Endometrium (tissue), 2 donors: ENCODE results near the gene FABP2.
A peak's percentile ranks its signal among the peaks of the same experiment; 100 is the strongest.
"Not testable (repeated sequence)": the region's sequence is repeated elsewhere in the genome, so short reads cannot be mapped to it uniquely, and the experiment has no call there.

Experiments
- FAIRE-seq: peaks from 2 replicates; lab custom pipeline; 2012; peaks lifted over from hg19 to GRCh38; lab: Jason Lieb, UNC
- donor health status: control.
- donor health status: control.

FABP2 gene

DNA sequence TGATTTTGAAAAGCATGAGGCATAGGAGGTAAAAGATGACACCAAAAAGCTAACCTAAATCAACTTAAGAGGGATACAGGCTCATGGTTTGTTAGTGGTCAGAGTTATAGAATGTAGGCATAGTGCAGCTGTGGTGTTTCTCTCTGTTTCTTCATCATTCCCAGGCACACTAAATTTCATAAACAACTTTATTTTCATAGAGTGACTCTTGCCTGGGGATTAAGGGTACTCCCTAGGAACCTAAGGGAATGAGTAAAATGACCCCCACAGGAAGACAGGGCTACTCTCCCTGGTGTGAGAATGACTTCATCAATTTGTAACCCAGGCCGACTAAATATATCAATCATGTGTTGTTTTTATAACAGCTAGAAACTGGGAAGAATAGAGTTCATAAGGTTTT is 11.1 kb downstream of the FABP2 start:
- no peak for FAIRE-seq

DNA sequence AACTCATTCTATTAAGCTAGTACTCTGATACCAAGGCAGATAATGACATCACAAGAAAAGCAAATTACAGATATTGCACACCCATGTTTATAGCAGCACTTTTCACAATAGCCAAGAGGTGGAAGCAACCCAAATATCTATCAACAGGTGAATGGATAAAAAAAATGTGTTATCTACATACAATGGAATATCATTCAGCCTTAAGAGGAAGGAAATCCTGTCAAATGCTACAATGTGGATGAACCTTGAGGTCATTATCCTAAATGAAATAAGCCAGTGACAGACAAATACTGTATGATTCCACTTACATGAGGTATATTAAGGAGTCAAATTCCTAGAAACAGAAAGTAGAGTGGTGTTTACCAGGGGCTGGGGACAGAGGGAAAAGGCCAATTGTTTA is 14.3 kb downstream of the FABP2 start:
- FAIRE-seq = no peak

- FAIRE-seq = no peak
Measured at GRCh38 chr4:119304431-119304830, 17.5 kb downstream of the FABP2 start.

DNA sequence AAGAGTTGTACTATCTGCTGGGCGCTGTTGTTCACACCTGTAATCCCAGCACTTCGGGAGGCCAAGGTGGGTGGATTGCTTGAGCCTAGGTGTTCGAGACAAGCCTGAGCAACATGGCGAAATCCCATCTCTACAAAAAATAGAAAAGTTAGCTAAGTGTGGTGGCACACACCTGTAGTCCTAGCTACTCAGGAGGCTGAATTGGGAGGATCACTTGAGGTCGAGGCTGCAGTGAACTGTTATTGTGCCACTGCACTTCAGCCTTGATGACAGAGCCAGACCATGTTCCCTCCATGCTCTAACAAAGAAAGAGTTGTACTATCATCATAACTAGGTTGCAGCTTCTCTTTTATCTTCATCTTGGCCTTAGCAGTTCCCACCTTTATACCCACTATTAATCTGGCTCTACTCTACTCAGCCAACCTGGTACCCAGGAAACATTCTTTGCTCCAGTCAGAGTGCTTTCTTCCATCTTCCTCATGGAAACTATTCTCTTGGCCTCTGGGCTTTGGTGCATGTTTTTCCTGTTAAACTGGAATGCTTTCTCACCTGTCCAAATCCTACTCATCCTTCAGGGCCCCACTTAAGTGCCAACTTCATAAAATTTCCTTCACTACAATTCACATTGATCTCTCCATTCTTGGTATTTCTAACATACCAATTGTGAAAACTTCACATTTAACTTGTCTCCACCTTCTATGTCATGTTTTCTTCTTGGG is 18.2 kb downstream of the FABP2 start:
- FAIRE-seq = no peak

DNA sequence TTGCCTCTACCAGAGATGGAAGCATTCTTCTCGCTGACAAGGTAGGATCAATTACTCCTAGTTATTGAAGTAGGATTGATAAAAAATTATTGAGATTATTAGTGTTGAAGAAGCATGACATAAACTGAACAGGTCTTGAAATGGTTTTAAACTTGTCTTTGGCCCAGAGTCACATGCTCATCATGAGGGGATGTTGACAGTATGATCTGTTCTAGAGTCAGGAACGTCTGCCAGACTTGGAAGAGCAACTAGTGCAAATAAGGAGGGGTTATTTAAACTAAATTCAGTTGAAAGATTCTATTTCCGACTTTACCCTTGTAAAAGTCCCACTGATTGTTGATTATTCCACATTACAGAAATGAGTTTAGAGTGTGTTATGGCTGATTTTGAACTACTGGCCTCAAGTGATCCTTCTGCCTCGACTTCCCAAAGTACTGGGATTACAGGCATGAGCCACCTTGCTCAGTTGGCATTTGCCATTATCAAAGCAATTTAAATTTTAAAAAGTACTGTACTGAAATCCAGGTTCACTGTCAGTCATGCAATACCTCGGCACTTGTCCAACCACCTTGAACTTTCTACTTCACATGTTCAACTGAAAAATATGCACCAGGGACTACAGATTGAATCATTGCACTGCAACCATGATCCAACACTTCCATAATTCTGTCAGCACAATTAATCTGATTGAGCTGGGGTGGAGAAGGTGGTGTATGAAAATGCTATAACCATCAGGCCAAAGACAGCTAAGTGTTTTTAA is 19.7 kb downstream of the FABP2 start:
- FAIRE-seq = no peak

- peak; percentile 45 for FAIRE-seq
Measured at GRCh38 chr4:119300101-119300978, 21.6 kb downstream of the FABP2 start.

- no peak for FAIRE-seq
Measured at GRCh38 chr4:119299741-119300100, 22.2 kb downstream of the FABP2 start.

GRCh38 chr4:119299260-119299671 is 22.7 kb downstream of the FABP2 start:
- FAIRE-seq = no peak

DNA sequence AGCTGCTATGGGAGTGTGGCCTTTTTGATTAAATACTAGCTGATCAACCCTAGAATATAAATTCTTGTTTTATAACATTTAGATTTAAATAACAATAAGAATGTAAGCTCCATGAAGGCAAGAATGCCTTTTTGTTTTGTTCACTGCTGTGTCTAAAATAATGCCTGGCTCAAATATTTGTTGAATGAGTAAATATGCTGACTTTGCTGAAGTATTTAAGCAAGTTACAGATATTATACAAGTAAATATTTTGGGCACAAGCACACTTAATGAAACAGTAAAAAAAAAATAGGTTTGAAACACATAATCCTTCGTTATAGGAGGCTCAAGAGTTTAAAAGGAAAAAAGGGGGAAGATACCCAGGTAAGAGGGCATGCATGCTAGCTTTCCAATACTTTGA is 24.1 kb downstream of the FABP2 start:
- no peak for FAIRE-seq

DNA sequence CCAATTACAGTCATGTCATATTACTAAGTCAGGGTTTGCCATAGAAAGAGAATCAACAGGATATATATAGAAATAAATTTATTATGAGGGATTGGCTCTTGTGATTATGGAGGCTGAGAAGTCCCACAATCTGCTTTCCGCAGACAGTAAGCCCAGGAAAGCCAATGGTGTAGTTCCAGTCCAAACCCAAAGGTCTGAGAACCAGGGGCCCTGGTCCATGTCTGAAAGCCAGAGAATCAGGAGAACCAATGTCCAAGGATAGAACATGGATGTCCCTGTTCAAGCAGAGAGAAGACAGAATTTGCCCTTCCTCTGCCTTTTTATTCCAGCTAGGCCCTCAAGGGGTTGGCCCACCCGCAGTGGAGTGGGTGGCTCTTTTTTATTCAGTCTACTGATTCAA is 25.6 kb downstream of the FABP2 start:
- no peak for FAIRE-seq

DNA sequence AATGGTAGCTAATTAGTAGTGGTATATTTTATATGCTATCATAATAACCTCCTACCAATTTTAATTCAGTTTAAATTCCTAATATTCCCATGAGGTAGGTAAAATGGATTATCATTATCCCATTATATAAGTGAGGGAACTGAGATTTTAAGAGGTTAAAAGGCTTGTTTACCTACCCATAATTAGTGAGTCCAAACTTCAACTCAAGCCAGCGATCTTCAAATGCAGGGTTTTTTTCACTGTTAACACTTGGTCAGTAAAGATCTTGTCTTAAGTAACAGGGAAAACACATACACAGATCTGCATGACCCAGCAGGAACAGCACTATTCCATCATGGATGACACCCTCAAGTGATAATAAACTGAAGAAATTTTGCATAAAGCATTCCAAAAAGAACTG is 31.3 kb downstream of the FABP2 start:
- FAIRE-seq = no peak

DNA sequence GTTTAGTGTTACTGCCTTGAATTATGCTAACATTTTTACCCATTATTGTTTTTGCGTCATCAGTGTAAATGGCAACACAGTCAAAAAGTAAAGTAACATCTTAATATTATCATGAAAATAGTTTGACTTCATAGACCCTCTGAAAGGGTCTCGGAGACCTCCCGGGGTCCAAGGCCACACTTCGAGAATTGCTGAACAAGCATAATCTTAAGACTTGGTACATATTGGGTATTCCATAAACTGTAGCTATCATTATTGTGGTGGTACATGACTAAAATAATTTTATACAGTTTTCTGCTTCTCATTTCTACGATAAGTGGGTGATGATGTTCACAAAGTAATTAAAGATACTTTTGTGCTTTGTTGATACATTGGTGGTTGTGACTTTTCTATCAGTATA is 32.6 kb downstream of the FABP2 start:
- no peak for FAIRE-seq

GRCh38 chr4:119286377-119287002 is 35.4 kb downstream of the FABP2 start:
- FAIRE-seq = peak; percentile 99

DNA sequence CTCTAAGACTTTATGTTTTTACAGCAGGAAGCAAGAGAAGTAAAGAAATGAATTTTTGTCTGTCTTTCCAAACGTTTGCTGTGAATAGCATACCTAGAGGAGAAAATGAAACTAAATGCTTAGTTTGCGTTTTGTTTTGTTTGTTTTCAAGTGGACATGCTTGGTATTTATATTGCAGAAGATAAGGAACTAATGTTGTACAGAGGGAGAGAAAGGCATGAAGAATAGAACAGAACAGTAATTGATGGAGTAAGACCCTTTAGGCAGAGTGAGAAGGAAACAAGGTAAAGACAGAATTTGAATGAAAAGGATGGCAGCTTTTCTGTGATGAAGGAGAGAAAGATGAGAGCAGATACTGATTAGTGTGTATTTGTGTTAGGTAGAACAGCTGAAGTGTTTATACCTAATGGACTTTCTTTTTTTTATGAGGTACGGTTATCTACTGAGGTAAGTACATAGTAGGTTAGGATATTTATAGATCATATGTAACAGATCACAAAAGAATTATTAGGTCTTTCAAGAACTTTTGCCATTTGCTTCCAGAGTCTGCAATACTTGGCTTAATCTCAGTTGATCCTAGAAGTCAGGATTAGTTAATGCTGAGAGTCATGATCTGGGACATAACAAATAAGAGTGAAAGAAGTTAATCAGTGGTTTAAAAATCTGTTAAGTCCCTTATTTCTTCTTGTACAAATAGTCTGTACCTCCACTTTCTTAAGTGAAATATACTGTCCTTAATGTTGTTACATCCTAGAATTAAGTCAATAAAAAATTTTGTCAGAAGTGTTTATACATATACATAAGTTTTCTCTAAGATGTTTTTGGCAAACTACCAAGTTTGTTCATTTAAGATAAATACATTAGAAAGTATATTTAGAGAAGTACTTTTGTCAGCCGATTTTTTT is 36.8 kb downstream of the FABP2 start:
- peak; percentile 88 for FAIRE-seq

- FAIRE-seq = peak; percentile 8
Measured at GRCh38 chr4:119281393-119281792, 40.5 kb downstream of the FABP2 start.

- not testable (repeated sequence) for FAIRE-seq
Measured at GRCh38 chr4:119279945-119280344, 42.0 kb downstream of the FABP2 start.

DNA sequence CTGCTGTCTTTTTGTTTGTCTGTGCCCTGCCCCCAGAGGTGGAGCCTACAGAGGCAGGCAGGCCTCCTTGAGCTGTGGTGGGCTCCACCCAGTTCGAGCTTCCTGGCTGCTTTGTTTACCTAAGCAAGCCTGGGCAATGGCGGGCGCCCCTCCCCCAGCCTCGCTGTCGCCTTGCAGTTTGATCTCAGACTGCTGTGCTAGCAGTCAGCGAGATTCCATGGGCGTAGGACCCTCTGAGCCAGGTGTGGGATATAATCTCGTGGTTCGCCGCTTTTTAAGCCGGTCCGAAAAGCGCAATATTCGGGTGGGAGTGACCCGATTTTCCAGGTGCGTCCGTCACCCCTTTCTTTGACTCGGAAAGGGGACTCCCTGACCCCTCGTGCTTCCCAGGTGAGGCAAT is 42.4 kb downstream of the FABP2 start:
- not testable (repeated sequence) for FAIRE-seq

DNA sequence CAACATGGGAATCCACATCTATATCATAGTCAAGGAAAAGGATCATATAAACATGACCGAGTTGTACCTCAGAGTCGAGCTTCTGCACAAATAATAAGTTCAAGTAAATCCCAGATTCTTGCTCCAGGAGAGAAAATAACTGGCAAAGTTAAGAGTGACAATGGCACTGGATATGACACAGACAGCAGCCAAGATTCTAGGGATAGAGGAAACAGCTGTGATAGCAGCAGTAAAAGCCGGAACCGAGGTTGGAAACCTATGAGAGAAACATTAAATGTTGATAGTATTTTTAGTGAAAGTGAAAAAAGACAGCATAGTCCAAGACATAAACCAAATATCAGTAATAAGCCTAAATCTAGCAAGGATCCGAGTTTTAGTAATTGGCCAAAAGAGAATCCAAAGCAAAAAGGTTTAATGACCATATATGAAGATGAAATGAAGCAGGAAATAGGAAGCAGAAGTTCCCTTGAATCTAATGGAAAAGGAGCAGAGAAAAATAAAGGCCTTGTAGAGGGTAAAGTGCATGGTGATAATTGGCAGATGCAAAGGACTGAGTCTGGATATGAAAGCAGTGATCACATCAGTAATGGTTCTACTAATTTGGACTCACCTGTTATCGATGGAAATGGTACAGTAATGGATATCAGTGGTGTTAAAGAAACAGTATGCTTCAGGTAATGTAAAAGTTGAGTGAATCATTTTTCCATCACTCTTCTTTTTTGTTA is 50.4 kb downstream of the FABP2 start:
- FAIRE-seq = no peak

DNA sequence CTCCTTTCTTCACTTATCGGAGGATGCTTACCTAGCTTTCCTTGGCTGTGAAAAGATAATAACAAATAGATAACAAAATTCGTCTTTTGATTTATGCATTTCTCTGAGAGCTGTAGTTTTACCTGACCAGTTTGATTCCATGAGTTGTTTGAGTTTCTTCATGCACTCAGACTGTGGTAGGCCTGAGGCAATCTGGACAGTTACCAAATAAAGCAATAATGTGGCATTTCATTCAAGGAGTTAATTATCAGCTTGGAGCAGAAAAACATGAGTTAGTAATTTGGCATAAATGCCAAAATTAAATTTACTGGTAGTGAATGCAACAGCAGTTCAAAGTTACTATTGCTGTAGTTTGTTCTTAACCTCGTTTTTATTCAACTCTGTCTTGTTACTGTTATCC is 53.5 kb downstream of the FABP2 start:
- FAIRE-seq = no peak
